COR-L47 (cell line): ENCODE measurements around the gene PPP1R37.

Experiments used
- DNase-seq: peaks from one replicate; lab custom pipeline; 2025; lab: John Stamatoyannopoulos, UW

The PPP1R37 gene

GRCh38 chr19:45153339-45154063 is 60.5 kb downstream of the PPP1R37 start:
- peak; percentile 85 for DNase-seq

GRCh38 chr19:45154064-45154827 is 61.3 kb downstream of the PPP1R37 start:
- no peak for DNase-seq

DNA sequence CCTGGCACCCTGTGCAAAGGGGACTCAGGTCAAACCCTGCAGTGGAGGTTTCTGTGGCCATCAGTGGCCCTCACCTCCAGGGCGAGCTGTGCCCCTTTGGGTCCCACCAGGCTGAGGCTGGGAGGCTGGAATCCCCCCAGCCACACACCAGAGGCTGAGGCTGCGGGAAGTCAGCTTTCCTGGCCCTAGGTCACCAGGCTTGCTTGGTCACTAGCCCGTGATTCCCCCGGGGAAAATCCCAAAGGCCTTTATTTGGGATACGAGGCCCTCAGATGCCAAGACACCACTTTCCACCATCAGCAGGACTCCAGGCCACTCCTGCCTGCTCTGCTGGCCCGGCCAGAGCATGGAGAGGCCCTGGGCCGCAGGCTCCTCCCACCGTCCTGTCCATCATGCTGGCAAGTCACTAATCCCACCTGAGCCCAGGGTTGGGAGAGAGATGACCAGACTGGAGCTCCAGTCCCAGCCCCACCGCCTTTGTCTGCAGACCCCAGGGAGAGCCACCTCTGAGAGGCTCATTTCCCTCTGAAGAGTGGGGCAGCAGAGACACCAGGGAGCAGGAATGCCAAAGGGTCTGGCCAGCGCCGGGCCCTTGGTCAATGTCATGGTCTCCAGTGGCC is 63.1 kb downstream of the PPP1R37 start:
- no peak for DNase-seq

DNA sequence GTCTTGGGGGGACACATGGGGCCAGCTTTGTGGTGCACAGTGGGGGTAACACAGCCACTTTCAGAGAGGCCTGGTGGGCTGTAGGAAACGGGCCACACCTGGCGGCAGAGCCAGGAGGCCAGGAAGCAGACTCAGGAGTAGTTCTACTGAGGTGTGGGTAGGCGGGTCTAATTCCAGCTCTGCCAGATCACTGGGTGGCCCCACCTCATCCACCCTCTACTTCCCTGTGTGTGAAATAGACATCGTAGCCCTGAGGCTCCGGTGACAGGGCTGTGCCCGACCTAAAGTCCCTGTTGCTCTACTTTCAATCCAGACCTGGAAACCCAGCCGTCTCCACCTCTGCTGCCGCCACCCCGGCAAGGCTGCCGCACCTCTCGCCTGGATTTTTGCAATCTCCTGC is 63.8 kb downstream of the PPP1R37 start:
- DNase-seq: no peak

GRCh38 chr19:45158503-45159209 is 65.7 kb downstream of the PPP1R37 start:
- DNase-seq: no peak

DNA sequence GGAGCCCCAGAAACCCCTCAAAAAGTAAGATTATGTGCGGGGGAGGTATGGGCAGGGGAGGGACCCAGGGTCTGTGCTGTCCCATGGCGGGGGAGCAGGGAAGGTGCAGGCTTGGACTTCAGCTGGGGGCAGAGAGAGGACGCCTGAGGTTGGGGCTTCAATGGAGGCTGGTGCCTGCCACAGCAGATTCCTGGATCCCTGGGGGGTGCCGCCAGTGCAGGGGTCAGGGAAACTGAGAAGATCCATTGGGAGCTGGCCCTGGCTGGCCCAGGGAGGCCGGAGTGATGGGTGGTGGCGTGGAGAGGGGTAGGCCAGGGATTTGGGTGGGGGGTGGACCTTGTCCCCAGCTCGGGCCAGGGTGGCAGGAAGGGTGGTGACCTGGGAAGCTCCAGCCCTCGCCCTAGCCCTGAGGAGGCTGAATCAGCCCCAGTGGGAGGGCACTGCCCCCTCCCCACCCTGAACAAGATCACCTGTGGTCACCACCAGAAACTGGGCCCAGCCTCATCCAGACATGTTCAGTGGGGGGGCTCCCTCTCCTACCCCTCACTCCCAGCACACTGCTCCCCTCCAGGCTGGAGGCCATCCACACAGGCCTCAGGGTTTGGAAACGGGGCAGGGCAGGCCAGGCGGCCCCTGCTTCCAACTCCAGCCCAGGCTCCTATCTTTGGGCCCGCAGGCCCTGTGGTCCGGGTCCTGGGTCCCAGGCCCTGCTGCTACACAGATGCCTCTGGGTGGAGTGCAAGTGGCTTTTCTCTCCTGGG is 66.4 kb downstream of the PPP1R37 start:
- DNase-seq: no peak

GRCh38 chr19:45159971-45160324 is 67.0 kb downstream of the PPP1R37 start:
- DNase-seq: no peak

GRCh38 chr19:45160870-45161737 is 68.1 kb downstream of the PPP1R37 start, which contains the start of gene NKPD1:
Gene NKPD1 (minus strand): TSS chr19:45160982. CDS start chr19:45160150, 832 bp downstream.
- DNase-seq: no peak

GRCh38 chr19:45161738-45162607 is 69.0 kb downstream of the PPP1R37 start:
- DNase-seq: peak; percentile 37

- no peak for DNase-seq
Observed at GRCh38 chr19:45162608-45163143, 69.7 kb downstream of the PPP1R37 start.

DNA sequence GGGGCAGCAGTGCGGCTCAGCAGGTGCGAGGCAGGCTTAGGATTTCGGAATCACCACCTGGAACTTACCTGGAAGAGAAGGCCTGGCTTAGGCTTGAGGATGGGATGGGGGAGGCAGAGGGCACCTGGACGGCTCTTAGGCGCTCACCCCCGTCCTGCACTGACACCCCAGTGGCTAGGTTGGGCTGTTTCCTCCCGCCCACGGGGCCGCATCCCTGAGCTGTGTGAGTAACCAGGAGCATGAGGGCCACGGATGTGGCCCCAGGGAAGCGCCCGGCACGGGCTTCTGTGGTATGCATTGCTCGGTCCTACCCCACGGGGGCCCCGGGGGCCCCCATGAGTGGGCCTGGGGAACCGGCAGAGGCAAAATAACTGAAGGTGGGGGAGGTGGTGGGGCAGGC is 70.2 kb downstream of the PPP1R37 start:
- no peak for DNase-seq

DNA sequence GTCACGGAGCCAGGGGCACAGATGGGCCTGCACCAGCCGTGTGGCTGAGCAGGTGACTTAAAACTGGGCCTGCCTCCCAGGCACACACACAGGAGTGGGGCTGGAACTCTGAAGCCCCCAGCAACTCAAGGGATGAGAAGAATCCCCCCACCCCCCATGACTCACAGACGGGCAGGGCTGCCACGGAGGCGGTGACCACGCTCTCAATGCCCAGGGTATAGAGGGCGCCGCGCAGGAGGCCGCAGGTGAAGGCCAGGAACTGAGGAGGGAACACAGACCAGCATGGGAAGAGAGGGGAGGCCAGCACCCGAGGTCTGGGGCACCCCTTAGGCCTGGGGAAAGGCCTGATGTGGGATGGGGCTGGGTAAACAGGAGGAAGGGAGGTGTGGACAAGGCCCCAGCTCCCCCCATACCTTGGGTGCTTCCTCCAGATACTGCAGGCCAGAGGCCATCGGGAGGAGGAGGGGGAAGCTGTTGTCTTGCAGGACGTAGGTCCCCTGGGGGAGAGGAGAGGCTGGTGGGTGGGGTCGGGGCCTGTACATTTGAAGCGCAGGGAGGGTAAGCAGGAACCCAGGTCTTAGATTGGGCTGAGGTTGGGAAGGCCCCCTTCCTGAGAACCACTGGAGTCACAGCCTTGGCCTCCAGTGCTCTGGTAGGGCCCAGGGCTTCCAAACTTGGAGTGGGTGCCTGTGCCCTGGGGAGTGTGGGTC is 70.9 kb downstream of the PPP1R37 start:
- no peak for DNase-seq

GRCh38 chr19:45164577-45165335 is 71.8 kb downstream of the PPP1R37 start:
- no peak for DNase-seq

GRCh38 chr19:45166723-45167252 is 73.8 kb downstream of the PPP1R37 start:
- no peak for DNase-seq

- DNase-seq: peak; percentile 85
Observed at GRCh38 chr19:45168767-45169351, 75.9 kb downstream of the PPP1R37 start.

- no peak for DNase-seq
Observed at GRCh38 chr19:45169602-45170001, 76.6 kb downstream of the PPP1R37 start.
